ENCODE results near the gene KCTD10.

The KCTD10 gene

GRCh38 chr12:109459247-109459646 is 17.9 kb downstream of the KCTD10 start:
- no peak overlapping the region for H3K9ac ChIP-seq (ENCODE audit: low read depth, low read length)
- peaks cover 70% of the 10 kb centered on the region for H3K4me1 ChIP-seq (ENCODE audit: insufficient read depth, low read length)
- H3K36me3 ChIP-seq (ENCODE audit: insufficient read depth, low read length), result peaks cover 17% of the 10 kb centered on the region
- no peaks in the 10 kb centered on the region for H3K9me3 ChIP-seq (ENCODE audit: control insufficient read depth, insufficient read depth, low read length)

DNA sequence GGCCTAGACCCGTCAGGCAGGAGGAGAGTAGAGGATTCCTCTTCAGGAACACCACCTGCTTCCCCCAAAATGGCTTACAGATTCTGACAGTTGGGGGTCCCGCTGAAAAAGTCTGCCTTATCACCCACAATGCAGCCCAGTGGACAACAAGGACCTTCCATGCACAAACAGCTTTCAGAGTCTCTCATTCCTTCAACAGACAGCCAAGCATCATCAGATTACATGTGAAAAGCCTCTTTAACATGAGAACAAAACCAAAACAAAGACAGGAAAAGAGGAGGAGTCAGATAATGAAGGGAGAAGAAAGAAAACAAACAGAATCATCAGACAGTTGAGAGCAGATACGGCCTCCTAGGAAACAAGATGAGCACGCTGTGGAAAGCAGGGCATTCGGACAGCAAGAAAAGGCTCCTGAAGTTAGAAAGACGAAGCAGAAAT is 18.3 kb downstream of the KCTD10 start:
- H3K36me3 ChIP-seq (ENCODE audit: insufficient read depth, low read length), result peaks cover 20% of the 10 kb centered on the region
- peaks cover 66% of the 10 kb centered on the region for H3K4me1 ChIP-seq (ENCODE audit: insufficient read depth, low read length)
- H3K9me3 ChIP-seq (ENCODE audit: control insufficient read depth, insufficient read depth, low read length), result no peaks in the 10 kb centered on the region
- peak overlapping the region; percentile 3; the same call in 1 of the 2 replicates for H3K9ac ChIP-seq (ENCODE audit: low read depth, low read length)

- Histone ChIP-seq H3K9me3 (ENCODE audit: control insufficient read depth, insufficient read depth, low read length) (no peaks in the 10 kb centered on the region), H3K4me1 (ENCODE audit: insufficient read depth, low read length) (peaks cover 59% of the 10 kb centered on the region), H3K36me3 (ENCODE audit: insufficient read depth, low read length) (peaks cover 25% of the 10 kb centered on the region), H3K9ac (ENCODE audit: low read depth, low read length) (no peak overlapping the region)
Measured at GRCh38 chr12:109458086-109458485, 19.0 kb downstream of the KCTD10 start.

GRCh38 chr12:109455706-109456105 is 21.4 kb downstream of the KCTD10 start:
- H3K4me1 ChIP-seq (ENCODE audit: insufficient read depth, low read length), result peaks cover 35% of the 10 kb centered on the region
- H3K9ac ChIP-seq (ENCODE audit: low read depth, low read length), result no peak overlapping the region
- H3K36me3 ChIP-seq (ENCODE audit: insufficient read depth, low read length), result peaks cover 25% of the 10 kb centered on the region
- no peaks in the 10 kb centered on the region for H3K9me3 ChIP-seq (ENCODE audit: control insufficient read depth, insufficient read depth, low read length)

GRCh38 chr12:109452489-109452888 is 24.6 kb downstream of the KCTD10 start:
- Histone ChIP-seq H3K9me3 (ENCODE audit: control insufficient read depth, insufficient read depth, low read length) (no peaks in the 10 kb centered on the region), H3K9ac (ENCODE audit: low read depth, low read length) (no peak overlapping the region), H3K4me1 (ENCODE audit: insufficient read depth, low read length) (peaks cover 6% of the 10 kb centered on the region), H3K36me3 (ENCODE audit: insufficient read depth, low read length) (peaks cover 27% of the 10 kb centered on the region)

DNA sequence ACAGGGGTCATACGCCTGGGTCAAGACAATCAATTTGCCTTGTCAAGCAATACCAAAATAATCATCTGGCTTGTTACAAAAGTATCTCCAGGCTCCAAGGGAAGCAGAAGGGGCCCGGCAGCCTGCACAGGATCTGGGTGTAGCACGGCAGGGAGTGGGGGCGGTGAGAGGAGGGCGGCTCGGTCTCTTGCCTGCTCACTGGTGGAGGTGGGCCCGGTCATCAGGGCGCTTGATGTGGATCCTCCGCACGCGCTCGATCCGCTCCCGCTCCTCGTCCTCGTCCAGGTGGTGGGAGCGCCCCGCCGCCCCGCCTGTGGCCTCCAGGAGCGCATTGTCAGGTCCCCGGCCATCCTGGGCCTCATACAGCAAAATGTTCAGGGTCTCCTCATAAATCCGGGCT is 25.7 kb downstream of the KCTD10 start:
- Histone ChIP-seq H3K9ac (ENCODE audit: low read depth, low read length) (no peak overlapping the region), H3K4me1 (ENCODE audit: insufficient read depth, low read length) (no peaks in the 10 kb centered on the region), H3K36me3 (ENCODE audit: insufficient read depth, low read length) (peaks cover 20% of the 10 kb centered on the region), H3K9me3 (ENCODE audit: control insufficient read depth, insufficient read depth, low read length) (no peaks in the 10 kb centered on the region)

GRCh38 chr12:109450980-109451379 is 26.1 kb downstream of the KCTD10 start:
- Histone ChIP-seq H3K9ac (ENCODE audit: low read depth, low read length) (no peak overlapping the region), H3K36me3 (ENCODE audit: insufficient read depth, low read length) (peaks cover 20% of the 10 kb centered on the region), H3K4me1 (ENCODE audit: insufficient read depth, low read length) (no peaks in the 10 kb centered on the region), H3K9me3 (ENCODE audit: control insufficient read depth, insufficient read depth, low read length) (no peaks in the 10 kb centered on the region)

- Histone ChIP-seq H3K4me1 (ENCODE audit: insufficient read depth, low read length) (no peaks in the 10 kb centered on the region), H3K36me3 (ENCODE audit: insufficient read depth, low read length) (peaks cover 18% of the 10 kb centered on the region), H3K9me3 (ENCODE audit: control insufficient read depth, insufficient read depth, low read length) (no peaks in the 10 kb centered on the region), H3K9ac (ENCODE audit: low read depth, low read length) (no peak overlapping the region)
Measured at GRCh38 chr12:109449845-109450532, 27.1 kb downstream of the KCTD10 start.

DNA sequence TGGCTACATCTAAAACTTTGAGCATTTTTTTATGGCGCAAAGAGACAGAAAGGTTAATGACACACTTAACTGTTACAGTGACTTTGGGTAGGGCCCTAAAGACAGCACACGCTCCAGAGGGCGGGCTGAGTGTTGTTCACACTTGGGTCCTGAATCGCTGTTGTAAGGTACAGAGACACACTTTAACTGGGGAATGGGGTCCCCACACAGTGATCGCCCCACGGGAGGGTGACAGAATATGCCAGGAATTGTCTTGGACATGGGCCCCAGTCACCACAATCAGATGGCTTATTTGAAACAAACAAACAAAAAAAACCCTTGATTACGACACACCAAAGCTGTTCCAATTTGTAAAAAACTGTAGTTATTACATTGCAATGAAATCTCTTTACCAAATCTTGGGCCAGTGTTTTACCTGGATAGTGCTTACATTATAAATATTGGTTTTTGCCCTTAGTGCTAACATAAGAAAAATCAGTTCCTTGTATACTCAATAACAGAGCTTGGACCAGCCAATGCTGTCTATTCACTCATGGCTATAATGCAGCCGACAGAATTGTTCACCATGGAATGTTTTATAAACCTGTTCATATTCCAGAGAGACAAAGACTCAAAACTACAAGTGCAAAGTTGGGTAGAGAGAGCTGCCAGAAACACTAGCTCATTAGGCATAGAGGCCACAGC is 28.3 kb downstream of the KCTD10 start:
- Histone ChIP-seq H3K9me3 (ENCODE audit: control insufficient read depth, insufficient read depth, low read length) (no peaks in the 10 kb centered on the region), H3K36me3 (ENCODE audit: insufficient read depth, low read length) (peaks cover 8% of the 10 kb centered on the region), H3K9ac (ENCODE audit: low read depth, low read length) (no peak overlapping the region), H3K4me1 (ENCODE audit: insufficient read depth, low read length) (no peaks in the 10 kb centered on the region)

DNA sequence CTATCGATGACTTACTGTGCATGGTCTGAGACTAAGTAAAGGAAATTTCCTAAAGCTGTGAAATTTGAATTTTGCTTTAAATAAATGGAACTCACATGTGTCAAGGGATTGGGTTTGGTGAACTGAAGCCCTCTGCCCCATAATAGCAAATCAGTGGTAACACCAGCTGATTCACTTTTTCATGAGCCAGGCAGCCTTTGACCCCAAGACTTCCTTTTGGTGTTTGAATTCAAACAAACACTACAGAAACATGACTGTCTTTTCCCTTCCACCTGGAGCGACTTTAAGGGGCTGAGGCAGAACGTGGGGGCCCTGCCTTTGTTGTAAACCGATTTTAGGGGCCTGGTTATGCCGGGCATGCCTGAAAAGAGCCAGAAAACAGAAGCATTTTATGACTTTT is 28.8 kb downstream of the KCTD10 start:
- H3K36me3 ChIP-seq (ENCODE audit: insufficient read depth, low read length), result peaks cover 5% of the 10 kb centered on the region; the same call in 1 of the 2 replicates
- no peaks in the 10 kb centered on the region for H3K9me3 ChIP-seq (ENCODE audit: control insufficient read depth, insufficient read depth, low read length)
- H3K4me1 ChIP-seq (ENCODE audit: insufficient read depth, low read length), result no peaks in the 10 kb centered on the region
- no peak overlapping the region for H3K9ac ChIP-seq (ENCODE audit: low read depth, low read length)

- no peaks in the 10 kb centered on the region for H3K4me1 ChIP-seq (ENCODE audit: insufficient read depth, low read length)
- peaks cover 3% of the 10 kb centered on the region; the same call in 1 of the 2 replicates for H3K36me3 ChIP-seq (ENCODE audit: insufficient read depth, low read length)
- no peak overlapping the region for H3K9ac ChIP-seq (ENCODE audit: low read depth, low read length)
- no peaks in the 10 kb centered on the region for H3K9me3 ChIP-seq (ENCODE audit: control insufficient read depth, insufficient read depth, low read length)
Measured at GRCh38 chr12:109447482-109447881, 29.6 kb downstream of the KCTD10 start.

- no peaks in the 10 kb centered on the region for H3K4me1 ChIP-seq (ENCODE audit: insufficient read depth, low read length)
- H3K9ac ChIP-seq (ENCODE audit: low read depth, low read length), result no peak overlapping the region
- peaks cover 3% of the 10 kb centered on the region; the same call in 1 of the 2 replicates for H3K36me3 ChIP-seq (ENCODE audit: insufficient read depth, low read length)
- H3K9me3 ChIP-seq (ENCODE audit: control insufficient read depth, insufficient read depth, low read length), result no peaks in the 10 kb centered on the region
Measured at GRCh38 chr12:109446869-109447268, 30.2 kb downstream of the KCTD10 start.

DNA sequence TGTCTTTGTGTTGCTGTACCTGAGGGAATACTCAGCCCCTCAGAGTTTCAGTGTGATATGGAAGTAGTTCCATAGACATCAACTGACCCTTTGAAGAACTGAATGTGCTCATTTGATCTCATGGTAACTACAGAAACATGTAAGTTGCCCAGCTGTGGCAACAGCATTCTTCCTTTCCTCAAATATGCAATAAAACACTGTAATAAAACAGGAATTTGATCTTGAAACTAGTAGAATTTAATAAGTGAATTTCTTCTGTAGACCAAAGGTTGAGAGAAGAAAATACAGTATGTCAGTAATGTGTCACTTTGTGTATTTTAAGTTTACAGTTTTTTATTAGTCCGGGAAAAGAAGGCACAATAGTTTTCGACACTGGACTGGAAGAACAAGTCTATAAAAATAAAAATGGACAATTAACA is 31.9 kb downstream of the KCTD10 start:
- no peaks in the 10 kb centered on the region for H3K4me1 ChIP-seq (ENCODE audit: insufficient read depth, low read length)
- no peaks in the 10 kb centered on the region for H3K9me3 ChIP-seq (ENCODE audit: control insufficient read depth, insufficient read depth, low read length)
- H3K36me3 ChIP-seq (ENCODE audit: insufficient read depth, low read length), result peaks cover 3% of the 10 kb centered on the region; the same call in 1 of the 2 replicates
- no peak overlapping the region for H3K9ac ChIP-seq (ENCODE audit: low read depth, low read length)

DNA sequence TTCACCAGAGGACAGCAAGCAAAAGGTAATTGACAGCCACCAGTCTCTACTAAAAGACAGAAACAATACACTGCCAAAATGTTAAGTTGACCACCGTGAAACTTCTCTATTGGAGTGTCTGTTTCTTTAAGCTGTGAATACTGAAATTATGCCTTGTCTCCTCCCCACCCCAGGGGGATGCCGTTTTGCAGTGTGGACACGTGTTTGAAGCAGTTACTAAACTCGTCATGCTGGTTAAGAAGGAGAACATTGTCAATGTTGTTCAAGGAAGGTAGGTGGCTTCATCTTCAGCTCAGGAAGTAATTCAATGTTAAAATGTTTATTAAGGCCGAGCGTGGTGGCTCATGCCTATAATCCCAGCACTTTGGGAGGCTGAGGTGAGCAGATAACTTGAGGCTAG is 32.8 kb downstream of the KCTD10 start:
- Histone ChIP-seq H3K36me3 (ENCODE audit: insufficient read depth, low read length) (peaks cover 3% of the 10 kb centered on the region; the same call in 1 of the 2 replicates), H3K9me3 (ENCODE audit: control insufficient read depth, insufficient read depth, low read length) (no peaks in the 10 kb centered on the region), H3K9ac (ENCODE audit: low read depth, low read length) (no peak overlapping the region), H3K4me1 (ENCODE audit: insufficient read depth, low read length) (no peaks in the 10 kb centered on the region)

DNA sequence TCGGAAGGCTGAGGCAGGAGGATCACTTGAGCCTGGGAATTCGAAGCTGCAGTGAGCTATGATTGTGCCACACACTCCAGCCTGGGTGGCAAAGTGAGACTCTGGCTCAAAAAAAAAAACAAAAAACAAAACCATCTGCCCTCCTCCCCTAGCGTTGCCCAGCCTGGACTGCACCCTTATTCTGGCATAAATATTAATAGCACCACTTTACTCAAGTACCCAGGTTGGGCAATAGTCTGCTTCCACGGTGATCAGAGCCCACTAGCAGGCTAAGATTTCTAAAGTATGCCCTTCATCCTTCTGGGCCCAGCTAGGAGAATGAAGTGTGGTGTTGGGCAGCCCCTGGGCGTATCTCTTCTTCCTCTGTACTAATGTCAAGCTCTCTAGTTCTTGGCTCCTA is 33.3 kb downstream of the KCTD10 start:
- no peaks in the 10 kb centered on the region for H3K9me3 ChIP-seq (ENCODE audit: control insufficient read depth, insufficient read depth, low read length)
- H3K4me1 ChIP-seq (ENCODE audit: insufficient read depth, low read length), result no peaks in the 10 kb centered on the region
- no peak overlapping the region for H3K9ac ChIP-seq (ENCODE audit: low read depth, low read length)
- peaks cover 3% of the 10 kb centered on the region; the same call in 1 of the 2 replicates for H3K36me3 ChIP-seq (ENCODE audit: insufficient read depth, low read length)
